Measurements from ENCODE around the gene MARVELD1. TPM values are rescaled to one million over a fixed set of nuclear protein-coding genes. Genes with fewer than 3 reads are reported as not detected.

MARVELD1 gene
- total RNA-seq, 2 experiments from 2014 or later: 2.3 to 2.9 TPM

DNA sequence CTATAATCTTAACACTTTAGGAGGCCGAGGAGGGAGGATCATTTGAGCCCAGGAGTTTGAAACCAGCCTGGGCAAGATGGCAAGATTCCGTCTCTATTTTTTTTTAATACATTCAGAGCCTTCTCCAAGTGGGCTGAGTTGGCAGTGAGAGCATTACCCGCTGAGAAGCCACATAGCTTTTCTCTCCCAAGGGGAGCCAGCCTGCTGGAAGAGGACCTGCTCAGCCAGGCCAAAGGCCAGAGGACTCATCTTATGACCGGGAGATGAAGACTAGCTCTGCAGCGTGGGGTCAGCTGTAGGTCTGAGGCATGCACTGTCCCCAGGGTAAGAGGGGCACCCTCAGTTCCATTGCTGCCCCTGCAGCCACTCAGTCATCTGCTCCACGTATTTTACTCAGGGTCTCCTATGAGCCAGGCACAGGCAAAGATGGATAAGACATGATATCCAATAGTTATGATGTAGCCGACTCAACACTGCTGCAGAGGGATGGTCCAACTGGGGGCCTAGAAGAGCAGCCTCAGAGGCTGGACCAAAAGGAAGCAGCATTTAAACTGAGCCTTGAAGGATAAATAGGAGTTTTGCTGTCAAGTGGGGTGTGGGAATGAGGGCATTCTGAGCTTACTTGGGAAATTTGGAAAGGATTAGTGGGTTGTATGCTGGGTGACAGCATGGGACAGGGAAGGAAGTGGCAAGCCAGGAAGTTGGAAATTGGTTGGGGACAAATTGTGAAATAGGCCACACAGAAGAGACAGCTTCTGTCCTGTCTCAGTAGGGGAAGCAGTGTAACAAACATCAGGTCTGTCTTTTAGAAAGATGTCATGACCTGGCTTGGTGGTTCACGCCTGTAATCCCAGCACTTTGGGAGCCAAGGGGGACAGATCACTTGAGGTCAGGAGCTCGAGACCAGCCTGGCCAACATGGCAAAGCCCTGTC, 1.6 kb upstream of the MARVELD1 start:
- peaks cover 22% of the 10 kb centered on the region for H3K27me3 Mint-ChIP-seq
- no peaks in the 10 kb centered on the region for H3K9me3 Mint-ChIP-seq
- peak overlapping the region; percentile 6 for H3K4me3 Mint-ChIP-seq
- ChIA-PET POLR2A (interaction anchor here (1.5 to 1.9 kb wide), 3 partner anchors 9 to 25 kb away, joined by 4 to 5 read pairs (median 5); partner anchors contain the start of gene ZFYVE27), CTCF (interaction anchor here (1.0 to 20.1 kb wide), 6 partner anchors 10 to 36 kb away, joined by 3 to 537 read pairs (median 4); partner anchors contain the start of genes AVPI1 and ZFYVE27)
- TF ChIP-seq, protein P1, sequence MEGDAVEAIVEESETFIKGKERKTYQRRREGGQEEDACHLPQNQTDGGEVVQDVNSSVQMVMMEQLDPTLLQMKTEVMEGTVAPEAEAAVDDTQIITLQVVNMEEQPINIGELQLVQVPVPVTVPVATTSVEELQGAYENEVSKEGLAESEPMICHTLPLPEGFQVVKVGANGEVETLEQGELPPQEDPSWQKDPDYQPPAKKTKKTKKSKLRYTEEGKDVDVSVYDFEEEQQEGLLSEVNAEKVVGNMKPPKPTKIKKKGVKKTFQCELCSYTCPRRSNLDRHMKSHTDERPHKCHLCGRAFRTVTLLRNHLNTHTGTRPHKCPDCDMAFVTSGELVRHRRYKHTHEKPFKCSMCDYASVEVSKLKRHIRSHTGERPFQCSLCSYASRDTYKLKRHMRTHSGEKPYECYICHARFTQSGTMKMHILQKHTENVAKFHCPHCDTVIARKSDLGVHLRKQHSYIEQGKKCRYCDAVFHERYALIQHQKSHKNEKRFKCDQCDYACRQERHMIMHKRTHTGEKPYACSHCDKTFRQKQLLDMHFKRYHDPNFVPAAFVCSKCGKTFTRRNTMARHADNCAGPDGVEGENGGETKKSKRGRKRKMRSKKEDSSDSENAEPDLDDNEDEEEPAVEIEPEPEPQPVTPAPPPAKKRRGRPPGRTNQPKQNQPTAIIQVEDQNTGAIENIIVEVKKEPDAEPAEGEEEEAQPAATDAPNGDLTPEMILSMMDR (IDR thresholded peaks at IDR 0.05): no peak
- intact Hi-C loops (cut with micrococcal nuclease): no loop called here
- H3K36me3 Mint-ChIP-seq (ENCODE audit: low read depth): peaks cover 1% of the 10 kb centered on the region
- no peak overlapping the region for H3K27ac Mint-ChIP-seq
- DNase-seq (no peak), ATAC-seq (no peak)
- peaks cover 6% of the 10 kb centered on the region for H3K4me1 Mint-ChIP-seq (ENCODE audit: low read depth)

DNA sequence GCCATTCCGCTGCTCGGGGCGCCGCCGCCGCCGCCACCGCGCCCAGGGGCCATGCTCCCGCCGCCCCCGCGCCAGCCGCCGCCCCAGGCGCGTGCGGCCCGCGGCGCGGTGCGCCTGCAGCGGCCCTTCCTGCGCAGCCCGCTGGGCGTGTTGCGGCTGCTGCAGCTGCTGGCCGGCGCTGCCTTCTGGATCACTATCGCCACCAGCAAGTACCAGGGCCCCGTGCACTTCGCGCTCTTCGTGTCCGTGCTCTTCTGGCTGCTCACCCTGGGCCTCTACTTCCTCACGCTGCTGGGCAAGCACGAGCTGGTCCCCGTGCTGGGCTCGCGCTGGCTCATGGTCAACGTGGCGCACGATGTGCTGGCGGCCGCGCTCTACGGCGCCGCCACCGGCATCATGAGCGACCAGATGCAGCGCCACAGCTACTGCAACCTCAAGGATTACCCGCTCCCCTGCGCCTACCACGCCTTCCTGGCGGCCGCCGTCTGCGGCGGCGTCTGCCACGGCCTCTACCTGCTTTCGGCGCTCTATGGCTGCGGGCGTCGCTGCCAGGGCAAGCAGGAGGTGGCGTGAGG, 383 bp downstream of the MARVELD1 start:
- DNase-seq (peak; percentile 62), ATAC-seq (peak; percentile 76)
- no peaks in the 10 kb centered on the region for H3K9me3 Mint-ChIP-seq
- peaks cover 1% of the 10 kb centered on the region for H3K36me3 Mint-ChIP-seq (ENCODE audit: low read depth)
- H3K4me1 Mint-ChIP-seq (ENCODE audit: low read depth): peaks cover 6% of the 10 kb centered on the region
- ChIA-PET POLR2A (interaction anchor here (0.6 to 3.0 kb wide), 8 partner anchors 9 to 54 kb away, joined by 3 to 19 read pairs (median 5); partner anchors contain the start of genes AVPI1 and ZFYVE27), CTCF (interaction anchor here (1.0 to 20.1 kb wide), 6 partner anchors 12 to 65 kb away, joined by 3 to 537 read pairs (median 7); partner anchors contain the start of genes AVPI1 and ZFYVE27)
- peak overlapping the region; percentile 92 for H3K27ac Mint-ChIP-seq
- H3K4me3 Mint-ChIP-seq: peak overlapping the region; percentile 98
- intact Hi-C loops (cut with micrococcal nuclease): no loop called here
- TF ChIP-seq, protein P1 (IDR thresholded peaks at IDR 0.05): no peak
- peaks cover 19% of the 10 kb centered on the region for H3K27me3 Mint-ChIP-seq

DNA sequence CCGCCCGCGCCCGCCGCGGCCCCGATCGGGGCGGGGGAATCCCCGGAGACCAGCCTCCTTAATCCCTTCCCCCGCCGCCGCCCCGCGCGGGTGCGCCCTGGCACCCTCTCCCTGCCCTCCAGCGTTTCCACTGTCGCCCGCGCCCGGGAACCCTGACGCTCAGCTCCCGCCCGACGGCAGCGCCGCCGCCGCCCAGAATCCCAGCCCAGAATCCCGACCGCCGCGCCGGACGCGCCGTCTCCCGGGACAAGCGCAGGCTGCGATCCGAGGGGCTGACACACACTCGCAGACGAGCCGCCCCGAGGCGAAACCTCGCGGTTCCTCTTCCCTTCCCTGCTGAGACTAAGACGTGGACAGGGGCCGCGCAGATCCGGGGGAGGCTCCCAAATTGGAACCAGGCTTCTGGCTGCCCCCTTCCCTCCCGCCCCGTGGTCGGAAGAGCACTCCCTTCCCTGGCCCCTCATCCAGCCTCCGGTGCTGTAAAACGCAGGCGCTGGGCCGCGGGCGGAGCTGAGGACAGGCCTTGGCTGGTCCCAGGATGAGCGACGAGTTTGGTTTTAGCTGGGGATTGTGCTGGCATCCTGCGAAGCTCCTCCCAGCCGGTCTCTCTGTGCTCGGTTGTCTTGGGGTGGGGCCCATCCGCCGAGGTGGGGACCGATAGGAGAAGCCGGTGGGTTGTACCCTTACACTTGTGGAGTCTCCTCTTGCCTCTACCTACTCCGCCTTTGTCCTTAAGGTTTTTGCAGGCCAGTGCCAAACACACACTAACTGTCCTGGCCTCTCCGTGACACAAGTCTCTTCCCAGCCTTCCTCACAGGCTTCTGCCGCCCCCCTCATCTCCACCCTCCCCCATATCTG, 1.1 kb downstream of the MARVELD1 start:
- Mint-ChIP-seq H3K4me1 (ENCODE audit: low read depth) (peaks cover 6% of the 10 kb centered on the region), H3K27me3 (peaks cover 13% of the 10 kb centered on the region), H3K36me3 (ENCODE audit: low read depth) (peaks cover 1% of the 10 kb centered on the region), H3K27ac (peak overlapping the region; percentile 38), H3K4me3 (peak overlapping the region; percentile 98), H3K9me3 (no peaks in the 10 kb centered on the region)
- ATAC-seq (peak; percentile 38), DNase-seq (peak; percentile 40)
- intact Hi-C loops (cut with micrococcal nuclease): no loop called here
- ChIA-PET CTCF (interaction anchor here (1.0 to 20.1 kb wide), 6 partner anchors 12 to 66 kb away, joined by 3 to 537 read pairs (median 7); partner anchors contain the start of genes AVPI1 and ZFYVE27), POLR2A (interaction anchor here (0.6 to 3.0 kb wide), 9 partner anchors 10 to 55 kb away, joined by 3 to 19 read pairs (median 5); partner anchors contain the start of genes AVPI1 and ZFYVE27)
- TF ChIP-seq, protein P1 (IDR thresholded peaks at IDR 0.05): no peak

DNA sequence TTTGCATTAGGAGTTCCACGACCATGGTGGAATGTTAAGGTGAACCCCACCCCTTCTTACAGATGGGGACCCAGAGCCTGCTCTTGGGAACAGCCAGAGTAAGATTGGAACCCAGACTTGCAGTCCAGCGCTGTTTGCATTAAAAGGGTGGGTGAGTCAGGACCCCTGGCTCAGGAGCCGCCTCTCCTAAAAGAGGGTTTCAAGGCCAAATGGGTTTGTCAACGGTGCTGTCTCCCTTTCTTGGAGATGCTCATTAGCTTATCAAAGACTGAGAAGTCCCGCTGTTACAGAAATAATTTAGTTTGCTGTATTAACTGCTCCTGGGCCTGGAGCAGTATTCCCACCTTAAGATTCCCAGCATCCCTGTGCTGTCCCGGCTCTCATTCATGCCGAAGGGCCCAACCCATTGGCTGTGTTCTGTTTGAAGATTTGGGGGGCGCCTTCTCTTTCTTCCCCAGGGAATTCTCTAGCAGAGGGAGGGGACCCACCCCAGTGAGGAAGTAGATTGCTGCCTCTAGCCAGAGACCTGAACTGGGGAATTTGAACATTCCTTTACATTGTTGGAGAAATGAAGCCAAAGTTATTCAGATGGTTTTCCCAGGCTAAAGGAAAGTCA, 1.8 kb downstream of the MARVELD1 start:
- ChIA-PET CTCF (interaction anchor here (1.4 to 20.1 kb wide), 4 partner anchors 13 to 38 kb away, joined by 7 to 537 read pairs (median 36); partner anchors contain the start of genes AVPI1 and ZFYVE27), POLR2A (interaction anchor here (1.3 to 3.0 kb wide), 3 partner anchors 10 to 18 kb away, joined by 3 to 19 read pairs (median 4); no protein-coding TSS in a partner anchor)
- Mint-ChIP-seq H3K27ac (no peak overlapping the region), H3K4me1 (ENCODE audit: low read depth) (peaks cover 6% of the 10 kb centered on the region), H3K36me3 (ENCODE audit: low read depth) (peaks cover 1% of the 10 kb centered on the region), H3K9me3 (no peaks in the 10 kb centered on the region), H3K4me3 (peak overlapping the region; percentile 98), H3K27me3 (peaks cover 13% of the 10 kb centered on the region)
- DNase-seq (no peak), ATAC-seq (no peak)
- TF ChIP-seq, protein P1 (IDR thresholded peaks at IDR 0.05): no peak
- intact Hi-C loops (cut with micrococcal nuclease): no loop called here
